Omental fat pad (tissue), 4 donors: ENCODE results near the gene EGLN1. TPM values are rescaled to one million over a fixed set of nuclear protein-coding genes. Genes with fewer than 3 reads are reported as not detected.

Experiments
- ATAC-seq: fragments of 150-250 bp; one replicate; pipeline ENCODE4 v1.9.1; 2016; ENCODE audit warnings: mild to moderate bottlenecking, moderate library complexity; ENCODE audit not compliant: low FRiP score
- DNase-seq: peaks from one replicate; pipeline ENCODE4 v3.0.0-alpha.2; 2019; ENCODE audit warnings: low spot score
- CTCF ChIP-seq, 3 donors: fragments of 450-650 bp; IDR thresholded peaks; one replicate each; pipeline ENCODE4 v1.5.1; 2016 to 2017; ENCODE audit warnings: antibody characterized with exemption in 3 of 3, mild to moderate bottlenecking in 3 of 3, moderate library complexity in 2 of 3
- total RNA-seq, 4 donors: library from RNA; depleted of rRNA; stranded (reverse); fragments of >200 nt; gene quantifications; one replicate each; pipeline ENCODE4 v1.1.0, GENCODE V29; 2016

The EGLN1 gene
- total RNA-seq, 4 donors from 2014 or later = 24.6 to 48.2 (median 37.2) TPM

- TF ChIP-seq CTCF (IDR thresholded peaks at IDR 0.05) = no peak
- ATAC-seq (no peak), DNase-seq (no peak)
Measured at GRCh38 chr1:231386466-231386865, 35.6 kb downstream of the EGLN1 start.

GRCh38 chr1:231385416-231385748 lies 36.7 kb downstream of the EGLN1 start:
- no peak for DNase-seq
- TF ChIP-seq CTCF (IDR thresholded peaks at IDR 0.05) = no peak
- ATAC-seq = peak; percentile 30

GRCh38 chr1:231384696-231385415 lies 37.2 kb downstream of the EGLN1 start:
- ATAC-seq (peak; percentile 5), DNase-seq (no peak)
- TF ChIP-seq CTCF (IDR thresholded peaks at IDR 0.05) = no peak

GRCh38 chr1:231383159-231383860 lies 38.8 kb downstream of the EGLN1 start:
- peak; percentile 69 for ATAC-seq
- no peak for TF ChIP-seq CTCF (IDR thresholded peaks at IDR 0.05)

GRCh38 chr1:231382426-231382825 lies 39.7 kb downstream of the EGLN1 start:
- DNase-seq (no peak), ATAC-seq (no peak)
- no peak for TF ChIP-seq CTCF (IDR thresholded peaks at IDR 0.05)

More at GRCh38 chr1:231383159-231383860, 38.8 kb downstream of the EGLN1 start:
- DNase-seq = no peak

GRCh38 chr1:231381729-231382128 lies 40.4 kb downstream of the EGLN1 start:
- ATAC-seq = no peak
- no peak for TF ChIP-seq CTCF (IDR thresholded peaks at IDR 0.05)
- DNase-seq = no peak
